ENCODE data around the gene HPCA. TPM values are rescaled to one million over a fixed set of nuclear protein-coding genes. Genes with fewer than 3 reads are reported as not detected.
A peak's percentile ranks its signal among the peaks of the same experiment; 100 is the strongest.

Gene HPCA
- total RNA-seq, 2 donors from 2014 or later, result not detected

DNA sequence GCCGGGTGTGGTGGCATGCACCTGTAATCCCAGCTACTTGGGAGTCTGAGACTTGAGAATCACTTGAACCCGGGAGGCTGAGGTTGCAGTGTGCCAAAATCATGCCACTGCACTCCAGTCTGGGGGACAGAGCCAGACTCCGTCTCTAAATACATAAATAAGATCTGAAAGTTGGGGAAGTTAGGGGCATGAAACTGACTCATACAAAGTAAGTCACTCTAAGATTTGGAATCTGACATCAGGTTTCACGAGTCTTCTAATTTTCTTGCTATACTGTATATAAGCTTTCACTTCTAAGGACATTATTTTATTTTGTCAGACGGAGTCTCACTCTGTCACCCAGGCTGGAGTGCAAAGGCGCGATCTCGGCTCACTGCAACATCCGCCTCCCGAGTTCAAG is 48.2 kb downstream of the HPCA start:
- TF ChIP-seq, protein P1, sequence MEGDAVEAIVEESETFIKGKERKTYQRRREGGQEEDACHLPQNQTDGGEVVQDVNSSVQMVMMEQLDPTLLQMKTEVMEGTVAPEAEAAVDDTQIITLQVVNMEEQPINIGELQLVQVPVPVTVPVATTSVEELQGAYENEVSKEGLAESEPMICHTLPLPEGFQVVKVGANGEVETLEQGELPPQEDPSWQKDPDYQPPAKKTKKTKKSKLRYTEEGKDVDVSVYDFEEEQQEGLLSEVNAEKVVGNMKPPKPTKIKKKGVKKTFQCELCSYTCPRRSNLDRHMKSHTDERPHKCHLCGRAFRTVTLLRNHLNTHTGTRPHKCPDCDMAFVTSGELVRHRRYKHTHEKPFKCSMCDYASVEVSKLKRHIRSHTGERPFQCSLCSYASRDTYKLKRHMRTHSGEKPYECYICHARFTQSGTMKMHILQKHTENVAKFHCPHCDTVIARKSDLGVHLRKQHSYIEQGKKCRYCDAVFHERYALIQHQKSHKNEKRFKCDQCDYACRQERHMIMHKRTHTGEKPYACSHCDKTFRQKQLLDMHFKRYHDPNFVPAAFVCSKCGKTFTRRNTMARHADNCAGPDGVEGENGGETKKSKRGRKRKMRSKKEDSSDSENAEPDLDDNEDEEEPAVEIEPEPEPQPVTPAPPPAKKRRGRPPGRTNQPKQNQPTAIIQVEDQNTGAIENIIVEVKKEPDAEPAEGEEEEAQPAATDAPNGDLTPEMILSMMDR (IDR thresholded peaks at IDR 0.05), result no peak
- TF ChIP-seq POLR2A (IDR thresholded peaks at IDR 0.05), result no peak
- 89 to 96% methylated on average over 10 of the region's 10 CpGs for WGBS, 2 donors
- Histone ChIP-seq H3K36me3 (replicated peaks in 1 of 2; ENCODE audit: insufficient read depth in 1 of 2, low read depth in 2 of 2) (peaks cover 0 to 5% of the 10 kb centered on the region in 2 donors), H3K4me3 (no peak overlapping the region), H3K4me1 (peaks cover 14% of the 10 kb centered on the region), H3K27me3 (no peaks in the 10 kb centered on the region), H3K9me3 (no peaks in the 10 kb centered on the region), H3K27ac (peak overlapping the region in 3 of 4 donors; percentile 42 to 75 (median 63))
- ATAC-seq, result no peak
- no peak for DNase-seq
- intact Hi-C loops (cut with DNase I), result no loop called here

DNA sequence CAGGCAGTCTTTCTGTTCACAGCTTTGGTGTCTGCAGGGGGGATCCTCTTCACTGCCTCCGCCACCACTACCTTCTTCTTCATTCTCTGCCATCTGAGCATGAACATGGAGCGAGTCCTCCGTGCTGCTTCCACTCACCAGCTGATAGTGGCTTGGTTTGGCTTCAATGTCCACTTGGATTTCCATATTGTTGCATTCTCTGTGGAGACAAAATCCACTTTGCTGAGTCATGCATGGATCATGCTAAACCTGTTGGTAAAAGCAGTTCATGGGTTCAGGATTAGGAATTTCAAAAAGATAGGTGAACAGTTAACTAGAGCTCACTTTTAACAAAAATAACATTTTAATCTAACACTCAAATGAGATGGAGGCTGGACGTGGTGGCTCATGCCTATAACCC is 50.8 kb downstream of the HPCA start:
- Histone ChIP-seq H3K4me1 (peaks cover 14% of the 10 kb centered on the region), H3K36me3 (replicated peaks in 1 of 2; ENCODE audit: insufficient read depth in 1 of 2, low read depth in 2 of 2) (peaks cover 0 to 6% of the 10 kb centered on the region in 2 donors), H3K27ac (no peak overlapping the region), H3K27me3 (no peaks in the 10 kb centered on the region), H3K4me3 (no peak overlapping the region), H3K9me3 (no peaks in the 10 kb centered on the region)
- WGBS, 2 donors, result 74 to 87% methylated on average over 4 of the region's 4 CpGs
- no peak for DNase-seq
- TF ChIP-seq POLR2A (IDR thresholded peaks at IDR 0.05), result no peak
- TF ChIP-seq, protein P1 (IDR thresholded peaks at IDR 0.05), result no peak
- ATAC-seq, result no peak
- intact Hi-C loops (cut with DNase I), result loop anchor here (5.0 kb wide), 1 partner anchor 120 kb away; no protein-coding TSS in a partner anchor

DNA sequence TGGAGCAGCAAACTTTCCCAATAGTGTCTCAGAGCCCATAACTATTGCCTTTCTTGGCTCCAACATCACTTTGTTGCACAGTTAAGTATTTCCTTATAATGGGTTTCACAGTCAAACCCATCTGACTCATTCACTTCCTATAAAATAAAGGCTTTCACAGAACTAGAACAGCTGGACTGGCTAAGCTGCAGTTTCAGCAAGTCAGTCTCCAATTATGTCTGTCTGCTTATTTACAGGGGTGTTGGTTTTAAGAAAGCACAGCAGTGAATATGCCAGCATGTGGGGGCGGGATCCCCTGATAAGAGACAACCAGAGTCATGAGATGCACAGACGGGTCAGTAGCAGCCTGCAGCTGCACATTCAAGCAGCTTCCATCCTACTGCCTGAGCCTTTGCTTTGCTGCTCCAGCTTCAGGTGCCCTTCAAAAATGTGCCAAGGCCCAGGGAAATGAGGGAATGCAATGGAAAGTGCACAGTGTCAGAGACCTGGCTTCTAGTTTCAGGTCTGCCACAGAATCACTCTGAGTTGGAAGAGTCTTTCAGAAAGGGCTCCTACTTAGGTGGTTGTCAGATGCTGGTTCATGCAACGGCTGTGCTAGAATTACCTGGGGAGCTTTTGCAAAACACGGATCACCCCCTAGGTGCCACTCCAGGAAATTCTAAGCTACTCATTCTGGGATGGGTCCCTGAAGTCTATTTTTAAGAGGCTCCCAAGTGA is 53.5 kb downstream of the HPCA start:
- 73 to 94% methylated on average over 4 of the region's 4 CpGs for WGBS, 2 donors
- no peak overlapping the region for H3K4me3 ChIP-seq
- H3K36me3 ChIP-seq (replicated peaks in 1 of 2; ENCODE audit: insufficient read depth in 1 of 2, low read depth in 2 of 2), result peaks cover 0 to 11% of the 10 kb centered on the region in 2 donors
- H3K9me3 ChIP-seq, result no peaks in the 10 kb centered on the region
- TF ChIP-seq, protein P1 (IDR thresholded peaks at IDR 0.05), result no peak
- TF ChIP-seq POLR2A (IDR thresholded peaks at IDR 0.05), result no peak
- H3K27me3 ChIP-seq, result no peaks in the 10 kb centered on the region
- ATAC-seq (peak; percentile 55), DNase-seq (peak in 2 of 4 donors; percentile 21 to 60)
- peaks cover 10% of the 10 kb centered on the region for H3K4me1 ChIP-seq
- intact Hi-C loops (cut with DNase I), result loop anchor here (5.0 kb wide), 1 partner anchor 117 kb away; no protein-coding TSS in a partner anchor
- no peak overlapping the region for H3K27ac ChIP-seq

DNA sequence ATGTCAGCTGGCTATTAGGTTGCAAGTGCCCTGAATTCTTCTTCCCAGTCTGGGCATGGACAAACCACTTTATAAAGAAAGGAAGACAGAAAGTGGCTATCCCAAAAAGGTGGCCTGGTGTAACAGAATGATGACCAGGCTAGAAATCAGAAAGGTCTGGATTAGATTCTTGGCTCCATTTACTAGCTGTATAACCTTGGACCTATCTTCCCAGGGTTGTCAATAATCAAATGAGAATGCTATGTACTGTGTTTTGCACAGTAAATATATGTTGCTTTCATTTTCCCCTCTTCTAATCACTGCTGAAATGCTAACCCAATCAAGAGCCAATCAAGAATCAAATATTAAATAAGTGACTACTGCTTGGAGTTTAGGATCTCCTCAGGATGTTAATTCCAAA is 57.9 kb downstream of the HPCA start:
- Histone ChIP-seq H3K27ac (peak overlapping the region in 2 of 4 donors; percentile 1 to 20), H3K36me3 (replicated peaks in 1 of 2; ENCODE audit: insufficient read depth in 1 of 2, low read depth in 2 of 2) (peaks cover 0 to 11% of the 10 kb centered on the region in 2 donors)
- no peak for ATAC-seq

More for the DNA sequence above, 57.9 kb downstream of the HPCA start:
- no peaks in the 10 kb centered on the region for H3K9me3 ChIP-seq
- intact Hi-C loops (cut with DNase I), result no loop called here
- no peak for DNase-seq
- no peaks in the 10 kb centered on the region for H3K27me3 ChIP-seq
- no peak overlapping the region for H3K4me3 ChIP-seq
- no peak for TF ChIP-seq POLR2A (IDR thresholded peaks at IDR 0.05)
- TF ChIP-seq, protein P1 (IDR thresholded peaks at IDR 0.05), result no peak
- H3K4me1 ChIP-seq, result peaks cover 22% of the 10 kb centered on the region

Other genes starting within 250 kb of the HPCA start
- 10 to 100 TPM; 12.5 to 22.7 TPM for gene ZBTB8OS, start 235.9 kb upstream of the HPCA start, total RNA-seq
- gene RBBP4, start 235.3 kb upstream of the HPCA start, total RNA-seq, result 10 to 100 TPM; 40.2 to 63.8 TPM
- gene SYNC, start 183.7 kb upstream of the HPCA start, total RNA-seq, result 1 to 10 TPM; 2.3 to 4.9 TPM
- gene YARS1, start 69.1 kb upstream of the HPCA start, total RNA-seq, result 10 to 100 TPM; 40.2 to 76.8 TPM
- 10 to 100 TPM; 15.6 to 27.0 TPM for gene S100PBP, start 68.8 kb upstream of the HPCA start, total RNA-seq
- not detected for gene FNDC5, start 15.6 kb upstream of the HPCA start, total RNA-seq
- gene TMEM54, start 14.9 kb downstream of the HPCA start, total RNA-seq, result 10 to 100 TPM; 40.2 to 41.2 TPM
- gene RNF19B, start 78.3 kb downstream of the HPCA start, total RNA-seq, result 10 to 100 TPM in 1 of 2 donors, 1 to 10 TPM in 1; 7.5 to 19.8 TPM
- gene AK2, start 150.4 kb downstream of the HPCA start, total RNA-seq, result 100 to 1,000 TPM in 1 of 2 donors, 10 to 100 TPM in 1; 76.8 to 533 TPM
- 1 to 10 TPM; 1.0 to 1.6 TPM for gene AZIN2, start 194.7 kb downstream of the HPCA start, total RNA-seq